Panc1 (cell line): ENCODE results near the gene AFDN. TPM values are rescaled to one million over a fixed set of nuclear protein-coding genes. Genes with fewer than 3 reads are reported as not detected.

ENCODE experiments used
- ATAC-seq: fragments of 200-7000 bp; cut with Tn5 transposase; 2 replicates; pipeline ENCODE4 v1.9.1; 2020; ENCODE audit warnings: mild to moderate bottlenecking, moderate library complexity
- BruUV-seq: library from RNA; stranded (reverse); fragments of 400-500 nt; replicated peaks from 2 replicates; lab custom pipeline; 2021; lab: Mats Ljungman, UMichigan
- CTCF ChIA-PET: fragments of 300-600 bp; sonication (Branson Sonifier 250); formaldehyde crosslinking; loops from one replicate; lab custom pipeline; 2022; ENCODE audit warnings: antibody characterized with exemption; lab: Charles Lee
- POLR2A ChIA-PET: fragments of 300-600 bp; sonication (Branson Sonifier 250); formaldehyde crosslinking; loops from one replicate; lab custom pipeline; 2022; ENCODE audit warnings: antibody characterized with exemption; lab: Charles Lee
- DNase-seq: peaks from one replicate; pipeline ENCODE4 v3.0.0-alpha.2; 2010; ENCODE audit warnings: low read depth, low spot score
- H3K27ac ChIP-seq: 2 replicates; pipeline ENCODE4 v1.5.1; 2011; ENCODE audit warnings: mild to moderate bottlenecking, low read length, inconsistent platforms
- H3K27me3 ChIP-seq: fragments of 200-500 bp; sonication (Bioruptor generic); 2 replicates; pipeline ENCODE4 v1.6.0; 2014; ENCODE audit warnings: low read length, inconsistent platforms; ENCODE audit not compliant: control insufficient read depth, insufficient read depth
- H3K36me3 ChIP-seq: fragments of 200-500 bp; sonication (Bioruptor generic); 2 replicates; pipeline ENCODE4 v1.5.1; 2014; ENCODE audit warnings: inconsistent platforms, mild to moderate bottlenecking, low read length, moderate library complexity; ENCODE audit not compliant: control insufficient read depth, insufficient read depth
- H3K4me1 ChIP-seq: 2 replicates; pipeline ENCODE4 v1.5.1; 2011; ENCODE audit warnings: inconsistent platforms, mild to moderate bottlenecking, low read length, moderate library complexity; ENCODE audit not compliant: control insufficient read depth, insufficient read depth
- H3K4me3 ChIP-seq, 2 experiments: 2 replicates each; pipeline ENCODE4 v1.5.1; 2011 to 2012; ENCODE audit warnings: low read depth in 2 of 2, low read length in 2 of 2, mild to moderate bottlenecking in 2 of 2, inconsistent platforms in 1 of 2, moderate library complexity in 1 of 2
- H3K9me3 ChIP-seq: fragments of 200-500 bp; sonication (Bioruptor generic); 2 replicates; pipeline ENCODE4 v1.5.1; 2014; ENCODE audit warnings: low read depth, mild to moderate bottlenecking, inconsistent platforms, low read length, moderate library complexity; ENCODE audit not compliant: control insufficient read depth, insufficient read depth
- CTCF ChIP-seq: fragments of 450-650 bp; IDR thresholded peaks from 2 replicates; pipeline ENCODE4 v1.5.1; 2017; ENCODE audit warnings: mild to moderate bottlenecking
- POLR2AphosphoS5 ChIP-seq: IDR thresholded peaks from 2 replicates; pipeline ENCODE4 v1.6.1; 2012; ENCODE audit warnings: mild to moderate bottlenecking, low read depth, low read length, moderate library complexity
- REST ChIP-seq, 2 experiments: IDR thresholded peaks; 2 replicates each; pipeline ENCODE4 v1.6.1; 2011 to 2012; ENCODE audit warnings: low read depth in 2 of 2, control low read depth in 1 of 2, low read length in 1 of 2, mild to moderate bottlenecking in 1 of 2, moderate library complexity in 1 of 2; ENCODE audit not compliant: insufficient read depth in 1 of 2
- SIN3A ChIP-seq: IDR thresholded peaks from 2 replicates; pipeline ENCODE4 v1.6.1; 2012; ENCODE audit warnings: low read depth, mild to moderate bottlenecking, low read length, moderate library complexity, borderline replicate concordance; ENCODE audit not compliant: insufficient read depth
- TCF7L2 ChIP-seq: IDR thresholded peaks from 2 replicates; pipeline ENCODE4 v1.6.1; 2011; ENCODE audit warnings: mild to moderate bottlenecking, low read depth, low read length, inconsistent platforms
- in situ Hi-C: cut with HindIII; loops from 2 replicates; pipeline ENCODE4 v1.10.0; 2016; ENCODE audit warnings: low sequenced_read_pairs, low pct_unique_long_range_greater_than_20kb
- intact Hi-C: fragments of 100-400 bp; cut with micrococcal nuclease; formaldehyde crosslinking; loops from one replicate; pipeline ENCODE4 v1.10.0; 2022; ENCODE audit not compliant: unreplicated experiment
- total RNA-seq: library from RNA; stranded (reverse); gene quantifications from one replicate; pipeline ENCODE4 v1.2.1, GENCODE V29; 2021; ENCODE audit not compliant: unreplicated experiment

AFDN gene
- total RNA-seq, 1 experiment from 2014 or later: 143 TPM

- Histone ChIP-seq H3K9me3 (peaks cover 20% of the 10 kb centered on the region), H3K4me1 (peaks cover 11% of the 10 kb centered on the region; the same call in 1 of the 2 replicates), H3K27me3 (no peaks in the 10 kb centered on the region), H3K36me3 (no peaks in the 10 kb centered on the region), H3K4me3 (no peak overlapping the region), H3K27ac (no peak overlapping the region)
- intact Hi-C loops: no loop called here
- ChIA-PET POLR2A (no interaction called here), CTCF (no interaction called here)
- BruUV-seq: no TSS peak
- in situ Hi-C loops: no loop called here
- TF ChIP-seq POLR2AphosphoS5 (no peak), CTCF (no peak), TCF7L2 (no peak), SIN3A (no peak), REST (IDR thresholded peaks at IDR 0.05; ENCODE audit: insufficient read depth in 1 of 2, low read depth in 2 of 2, low read length in 1 of 2) (no peak)
- DNase-seq (no peak), ATAC-seq (no peak)
Observed at GRCh38 chr6:168011291-168011690, 184.6 kb downstream of the AFDN start.

GRCh38 chr6:168012431-168013249, 185.9 kb downstream of the AFDN start:
- in situ Hi-C loops (no loop called here), intact Hi-C loops (no loop called here)
- no peak for DNase-seq
- ChIA-PET CTCF (no interaction called here), POLR2A (no interaction called here)
- ATAC-seq: no peak
- Histone ChIP-seq H3K4me3 (no peak overlapping the region), H3K4me1 (peaks cover 7% of the 10 kb centered on the region; the same call in 1 of the 2 replicates), H3K9me3 (peaks cover 20% of the 10 kb centered on the region), H3K27ac (no peak overlapping the region), H3K36me3 (no peaks in the 10 kb centered on the region), H3K27me3 (no peaks in the 10 kb centered on the region)
- TF ChIP-seq SIN3A (no peak), CTCF (no peak)
- no TSS peak for BruUV-seq
